Skin epidermis (tissue), 12 donors: ENCODE measurements around the gene OR2AG1.
"Not testable (repeated sequence)": the region's sequence is repeated elsewhere in the genome, so short reads cannot be mapped to it uniquely, and the experiment has no call there.

Experiments used
- H3K27ac ChIP-seq, 21 experiments: fragments of 200-600 bp; sonication (generic) in 11 of 21; one replicate each; pipeline ENCODE4 v1.5.0; 2020; ENCODE audit warnings: mild to moderate bottlenecking in 3 of 21, inconsistent platforms in 2 of 21, moderate library complexity in 2 of 21
- H3K4me3 ChIP-seq, 7 experiments: fragments of 200-600 bp; sonication (generic) in 2 of 7; one replicate each; pipeline ENCODE4 v1.5.0; 2020; ENCODE audit warnings: inconsistent platforms in 2 of 7, mild to moderate bottlenecking in 2 of 7, moderate library complexity in 1 of 7

Gene OR2AG1

GRCh38 chr11:6778518-6778917 is 4.3 kb upstream of the OR2AG1 start:
- Histone ChIP-seq H3K27ac (no peak overlapping the region), H3K4me3 (no peak overlapping the region)

GRCh38 chr11:6780829-6781228 is 2.0 kb upstream of the OR2AG1 start:
- Histone ChIP-seq H3K4me3 (no peak overlapping the region), H3K27ac (no peak overlapping the region)

- Histone ChIP-seq H3K27ac (no peak overlapping the region), H3K4me3 (no peak overlapping the region)
These were observed 7.7 kb downstream of the OR2AG1 start for GRCh38 chr11:6790546-6790945.

- H3K27ac ChIP-seq, result no peak overlapping the region
These were observed 11.8 kb downstream of the OR2AG1 start for GRCh38 chr11:6794639-6795038.

GRCh38 chr11:6799402-6799801 is 16.6 kb downstream of the OR2AG1 start, which contains the start of gene OR6A2:
Gene OR6A2 (minus strand): TSS chr11:6799689. CDS start chr11:6795708, 3,981 bp downstream.
- no peak within 1 kb of the TSS for H3K4me3 ChIP-seq
- no peak within 1 kb of the TSS for H3K27ac ChIP-seq

More at GRCh38 chr11:6794639-6795038, 11.8 kb downstream of the OR2AG1 start:
- no peak overlapping the region for H3K4me3 ChIP-seq

- H3K27ac ChIP-seq, H3K4me3 ChIP-seq: not testable (repeated sequence)
These were observed 18.3 kb downstream of the OR2AG1 start for GRCh38 chr11:6801075-6801474.

- no peak overlapping the region for H3K27ac ChIP-seq
- no peak overlapping the region for H3K4me3 ChIP-seq
These were observed 29.7 kb downstream of the OR2AG1 start for GRCh38 chr11:6812390-6813005.

GRCh38 chr11:6813656-6814055 is 30.8 kb downstream of the OR2AG1 start:
- Histone ChIP-seq H3K4me3 (no peak overlapping the region), H3K27ac (no peak overlapping the region)

GRCh38 chr11:6817694-6818093 is 34.9 kb downstream of the OR2AG1 start:
- no peak overlapping the region for H3K4me3 ChIP-seq
- H3K27ac ChIP-seq, result no peak overlapping the region

GRCh38 chr11:6818967-6819366 is 36.1 kb downstream of the OR2AG1 start:
- H3K27ac ChIP-seq, result no peak overlapping the region
- no peak overlapping the region for H3K4me3 ChIP-seq

- Histone ChIP-seq H3K27ac (no peak overlapping the region), H3K4me3 (no peak overlapping the region)
These were observed 41.5 kb downstream of the OR2AG1 start for GRCh38 chr11:6824136-6824823.

GRCh38 chr11:6825231-6825744 is 42.5 kb downstream of the OR2AG1 start:
- no peak overlapping the region for H3K27ac ChIP-seq

GRCh38 chr11:6828103-6828502 is 45.3 kb downstream of the OR2AG1 start:
- no peak overlapping the region for H3K27ac ChIP-seq

More at GRCh38 chr11:6825231-6825744, 42.5 kb downstream of the OR2AG1 start:
- no peak overlapping the region for H3K4me3 ChIP-seq

GRCh38 chr11:6833356-6833755 is 50.5 kb downstream of the OR2AG1 start:
- Histone ChIP-seq H3K4me3 (no peak overlapping the region), H3K27ac (no peak overlapping the region)

More at GRCh38 chr11:6828103-6828502, 45.3 kb downstream of the OR2AG1 start:
- no peak overlapping the region for H3K4me3 ChIP-seq

GRCh38 chr11:6834021-6834420 is 51.2 kb downstream of the OR2AG1 start:
- no peak overlapping the region for H3K27ac ChIP-seq
- no peak overlapping the region for H3K4me3 ChIP-seq
